HG02588 (cell line): ENCODE results near the gene HOXA6.

Experiments
- ATAC-seq: cut with Tn5 transposase; IDR thresholded peaks from one replicate; pipeline ENCODE4 v1.9.1; 2021; ENCODE audit warnings: mild to moderate bottlenecking, moderate library complexity; ENCODE audit not compliant: unreplicated experiment

HOXA6 gene

GRCh38 chr7:27111751-27112277 is 35.8 kb downstream of the HOXA6 start:
- ATAC-seq = no peak

DNA sequence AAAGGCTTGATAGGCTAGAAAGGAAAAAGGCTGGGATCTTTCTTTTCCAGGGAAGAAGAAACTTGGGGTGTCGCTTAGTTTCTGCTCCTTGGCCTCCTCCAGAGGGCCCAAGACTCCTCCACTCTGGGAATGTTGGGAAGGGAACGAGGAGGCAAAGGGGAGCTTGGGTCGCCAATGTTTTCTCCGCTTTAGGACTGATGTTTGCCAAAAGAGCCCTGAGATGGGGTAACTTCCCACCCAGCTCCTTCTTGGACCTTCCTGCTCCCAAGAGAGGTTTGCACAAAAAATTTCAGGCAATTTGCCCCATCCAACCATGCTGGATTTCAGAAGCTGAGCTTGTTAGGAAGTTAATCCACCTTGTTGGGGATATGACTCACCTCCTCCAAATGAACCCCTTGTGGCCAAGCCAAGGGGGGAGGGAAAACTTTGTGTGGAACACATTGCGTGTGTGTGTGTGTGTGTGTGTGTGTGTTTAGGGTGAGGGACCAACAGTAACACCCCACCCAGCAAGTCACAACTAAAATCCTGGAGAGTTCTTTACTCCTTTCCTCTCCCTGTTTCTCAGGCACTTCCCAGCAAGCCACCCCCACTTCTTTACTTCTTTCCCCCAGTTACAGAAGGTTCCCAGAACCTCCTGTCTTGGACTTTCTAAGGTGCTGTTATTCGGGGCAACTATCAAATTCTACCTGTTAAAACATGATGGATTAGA is 36.4 kb downstream of the HOXA6 start:
- no peak for ATAC-seq

DNA sequence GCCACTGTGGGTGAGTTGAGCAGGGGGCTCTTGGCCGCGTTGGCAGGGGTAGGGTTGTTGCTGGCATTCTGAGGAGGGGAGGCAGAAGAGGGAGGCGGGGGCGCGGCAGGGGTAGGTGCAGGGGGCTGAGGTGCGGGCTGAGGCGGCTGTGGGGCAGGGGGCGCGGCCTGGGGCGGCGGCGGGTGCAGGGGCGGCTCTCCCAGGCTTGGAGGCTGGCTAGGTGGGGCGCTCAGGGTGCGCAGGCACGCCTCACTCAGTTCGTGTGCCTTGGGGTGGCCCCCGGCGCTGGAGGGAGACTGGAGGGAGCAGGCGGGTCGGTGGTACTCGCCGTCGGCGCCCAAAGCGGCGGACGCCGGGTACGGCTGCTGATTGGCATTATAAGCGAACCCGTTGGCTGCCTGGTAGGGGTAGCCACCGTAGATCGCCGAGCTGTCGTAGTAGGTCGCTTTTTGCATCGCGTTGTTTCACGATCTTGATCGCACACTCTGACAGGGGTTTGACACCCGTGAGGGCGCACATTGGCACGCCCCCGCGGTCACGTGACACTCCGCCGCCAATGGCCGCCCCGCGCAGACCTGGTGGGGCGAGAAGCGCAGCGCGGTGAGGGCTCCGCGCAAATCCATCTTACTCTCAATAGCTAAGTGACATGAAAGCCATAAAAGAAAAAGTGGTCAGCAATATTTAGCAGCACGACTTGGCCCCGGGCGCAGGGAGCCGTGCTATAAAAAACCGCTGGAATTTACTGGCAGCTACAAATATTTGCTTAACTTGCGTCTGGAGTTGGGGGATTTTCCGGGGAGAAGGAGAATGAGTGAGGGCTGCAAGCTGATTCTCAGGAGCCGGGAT is 37.2 kb downstream of the HOXA6 start:
- no peak for ATAC-seq

DNA sequence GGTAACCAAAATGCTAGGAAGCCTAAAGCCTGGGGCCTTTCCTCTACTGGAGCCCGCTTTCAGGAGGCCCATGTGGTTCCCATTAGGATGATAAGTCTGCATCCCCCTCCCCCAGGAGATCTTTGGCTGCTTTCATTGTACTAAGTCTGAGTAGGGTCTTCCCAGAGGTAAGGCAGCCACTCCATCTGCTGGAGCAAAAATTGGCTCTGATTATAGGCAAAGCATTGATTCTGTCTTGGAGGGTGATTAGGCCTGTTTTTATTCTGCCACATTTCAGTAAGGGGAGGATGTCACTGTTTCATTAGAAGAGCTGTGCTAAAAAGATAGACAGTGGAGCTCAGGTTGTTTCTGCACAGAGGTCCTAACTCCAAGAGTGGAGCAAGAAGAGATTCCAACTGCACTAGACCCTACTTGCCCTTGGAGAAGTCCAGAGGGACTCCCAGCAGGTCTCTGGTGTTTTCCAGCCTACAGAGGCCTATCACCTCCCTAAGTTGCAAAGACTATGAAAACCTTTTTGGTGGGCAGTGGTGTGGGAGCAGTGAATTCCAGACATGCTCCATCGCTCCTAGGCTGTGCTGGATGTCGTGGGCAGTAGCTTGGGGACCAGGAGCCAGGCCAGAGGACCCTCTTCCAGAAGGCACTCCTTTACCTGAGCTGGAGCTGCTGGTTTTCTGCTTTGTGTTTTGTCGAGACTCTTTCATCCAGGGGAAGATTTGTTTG is 37.9 kb downstream of the HOXA6 start:
- no peak for ATAC-seq

DNA sequence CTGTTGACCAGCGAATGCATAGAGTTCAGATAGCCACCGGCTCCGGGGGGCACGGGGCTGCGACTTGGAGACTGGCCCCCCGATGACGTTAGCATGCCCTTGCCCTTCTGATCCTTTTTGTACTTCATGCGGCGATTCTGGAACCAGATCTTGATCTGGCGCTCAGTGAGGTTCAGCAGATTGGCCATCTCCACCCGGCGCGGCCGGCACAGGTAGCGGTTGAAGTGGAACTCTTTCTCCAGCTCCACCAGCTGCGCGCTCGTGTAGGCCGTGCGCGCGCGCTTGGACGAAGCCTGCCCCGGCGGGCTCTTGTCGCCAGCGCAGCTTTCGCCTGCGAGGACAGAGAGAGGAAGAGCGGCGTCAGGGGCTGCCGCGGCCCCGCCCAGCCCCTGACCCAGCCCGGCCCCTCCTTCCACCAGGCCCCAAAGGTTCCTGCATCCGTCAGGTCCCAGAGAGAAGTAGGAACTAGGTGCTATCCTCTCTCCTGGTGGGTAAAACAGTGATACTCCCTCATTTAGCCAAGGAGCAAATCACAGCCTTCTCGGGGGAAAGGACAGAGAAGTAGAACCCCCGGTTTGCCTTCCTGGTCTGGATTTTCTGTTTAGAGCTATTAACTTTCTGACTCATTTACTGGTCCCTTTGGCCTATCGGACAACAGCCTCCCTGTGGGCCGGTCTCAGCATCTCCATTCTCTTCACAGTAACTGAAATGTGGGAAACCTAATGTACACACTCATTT is 39.0 kb downstream of the HOXA6 start:
- ATAC-seq = no peak

- no peak for ATAC-seq
Measured at GRCh38 chr7:27107391-27108381, 39.9 kb downstream of the HOXA6 start.

DNA sequence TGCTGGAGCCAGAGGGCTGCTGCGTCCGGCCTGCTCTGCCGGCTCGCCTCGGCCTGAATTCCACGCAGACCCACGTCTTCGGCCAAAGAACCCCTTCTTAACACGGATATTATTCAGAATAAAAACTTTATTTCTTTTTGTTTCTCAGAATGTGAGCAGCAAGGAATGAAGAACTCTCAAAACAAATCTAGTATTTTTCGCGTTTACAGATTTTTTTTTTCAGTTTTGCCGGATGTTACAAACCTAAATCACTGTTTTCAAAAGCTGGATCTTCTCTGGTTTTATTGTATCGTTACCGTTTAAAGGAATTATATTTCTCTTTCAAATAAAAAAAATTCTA is 40.7 kb downstream of the HOXA6 start:
- ATAC-seq = no peak

DNA sequence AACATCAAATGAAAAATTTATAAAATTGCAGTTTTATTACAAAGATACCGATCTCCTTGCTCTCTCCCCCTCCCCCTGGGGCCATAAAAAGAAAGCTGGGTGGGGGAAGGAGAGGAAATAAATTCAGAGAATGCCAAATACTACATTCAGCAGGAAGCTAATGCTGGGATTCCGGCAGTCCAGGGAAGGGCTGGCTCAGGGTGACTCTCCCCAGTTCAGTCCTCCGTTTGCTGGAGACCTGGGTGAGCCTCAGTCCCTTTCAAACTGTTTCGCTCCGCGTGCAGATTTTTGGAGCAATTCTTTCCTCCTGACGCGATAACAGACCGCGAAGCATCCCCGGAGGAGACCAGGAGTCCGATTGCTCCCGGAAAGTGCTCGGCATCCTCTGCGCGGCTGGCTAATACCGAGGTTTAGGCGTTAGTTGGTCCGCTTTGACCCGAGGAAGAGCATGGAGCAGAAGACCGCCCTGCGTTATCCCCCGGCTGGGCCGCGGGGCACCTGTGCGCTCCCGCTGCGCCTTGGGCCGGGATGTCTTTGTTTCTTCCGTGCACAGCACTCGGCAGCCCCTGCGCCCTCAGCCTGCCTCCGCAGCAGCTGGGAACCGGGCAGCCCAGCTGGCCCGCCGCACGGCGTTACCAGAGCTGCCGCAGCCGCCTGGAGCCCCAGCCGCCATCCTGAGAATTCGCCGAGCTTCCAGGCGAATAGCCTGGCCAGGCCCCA is 41.2 kb downstream of the HOXA6 start:
- no peak for ATAC-seq

GRCh38 chr7:27105301-27106031 is 42.1 kb downstream of the HOXA6 start:
- no peak for ATAC-seq

DNA sequence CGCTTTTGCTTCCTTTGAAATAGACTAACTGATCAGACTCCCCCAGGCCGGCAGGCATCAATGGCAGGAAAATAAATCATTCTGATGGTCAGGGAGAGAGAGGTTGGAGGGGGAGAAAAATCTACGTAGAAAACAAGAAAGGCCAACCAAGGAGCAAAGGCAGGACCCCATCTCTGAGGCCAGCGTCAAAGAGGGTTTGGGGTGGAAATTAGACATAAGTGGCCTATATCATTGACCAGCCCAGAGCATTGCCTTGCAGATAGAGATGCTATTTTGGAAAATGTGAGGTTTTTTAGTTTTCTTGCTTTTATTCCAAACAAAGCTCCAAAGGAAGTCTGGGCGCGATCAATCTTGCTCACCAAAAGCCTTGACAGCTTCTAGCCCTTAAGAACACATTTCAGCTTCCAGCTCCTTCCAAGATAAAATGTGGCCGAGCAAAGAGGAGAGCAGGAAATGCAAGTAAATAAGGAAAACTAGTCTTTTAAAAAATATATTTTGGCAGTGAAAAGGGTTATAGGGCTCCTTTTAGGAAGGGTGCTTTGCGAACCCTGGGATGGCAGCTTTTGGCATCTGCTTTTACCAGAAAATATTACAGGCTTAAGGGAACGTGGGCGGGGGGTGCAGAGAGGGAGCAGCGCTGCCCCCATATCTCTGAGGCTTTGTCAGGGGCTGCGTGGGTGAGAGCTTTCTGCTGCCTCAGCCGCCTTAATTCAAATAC is 43.1 kb downstream of the HOXA6 start:
- ATAC-seq = no peak

GRCh38 chr7:27103489-27104226 is 43.9 kb downstream of the HOXA6 start:
- ATAC-seq = no peak

DNA sequence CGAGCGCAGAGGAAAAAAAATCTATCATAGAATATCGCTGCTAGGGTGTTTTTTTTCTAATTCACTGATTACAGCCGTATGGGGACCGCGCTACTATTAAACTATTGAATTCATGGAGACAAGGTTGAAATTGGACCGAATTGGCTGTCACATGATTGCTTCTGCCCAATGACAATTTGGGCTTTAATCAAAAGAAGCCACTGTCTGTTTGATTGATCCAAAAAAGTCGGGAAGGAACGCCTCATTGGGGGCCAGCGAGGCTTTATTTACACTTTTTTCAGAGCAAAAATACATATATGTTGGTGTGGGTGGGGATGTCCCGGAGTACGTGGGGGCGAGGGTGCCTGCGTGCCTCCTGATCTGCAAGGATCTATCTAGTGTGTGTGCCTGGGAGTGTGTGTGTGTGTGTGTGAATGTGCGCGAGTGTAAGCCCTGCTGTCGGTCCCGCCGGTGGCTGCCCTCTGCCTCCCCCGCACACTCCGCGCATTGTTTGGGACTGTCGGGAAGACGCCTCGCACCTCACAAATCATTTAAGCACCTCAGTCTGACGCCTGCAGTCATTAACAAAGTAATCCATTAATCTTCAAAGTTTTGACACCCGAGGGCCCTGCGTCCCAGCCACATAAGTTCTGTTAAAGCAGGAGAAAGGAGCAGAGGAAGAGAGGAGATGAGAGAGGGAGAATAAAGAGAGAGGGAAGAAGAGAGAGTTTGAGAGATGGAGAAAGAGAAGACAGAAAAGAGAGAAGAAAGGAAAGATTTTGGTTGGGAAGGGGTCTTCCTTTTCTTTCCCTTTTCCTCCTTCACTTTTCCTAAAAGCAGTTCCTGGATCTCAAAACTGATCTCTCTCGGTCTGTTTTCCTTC is 44.8 kb downstream of the HOXA6 start, which contains the start of gene HOXA2:
Gene HOXA2 (minus strand): TSS at position 103 of the 862 bp plus-strand sequence. CDS start 183 bp downstream, outside the sequence.
- ATAC-seq = no peak

- ATAC-seq = no peak
Measured at GRCh38 chr7:27101957-27102580, 45.5 kb downstream of the HOXA6 start.

GRCh38 chr7:27101171-27101956 is 46.2 kb downstream of the HOXA6 start:
- no peak for ATAC-seq
